Nucleus accumbens (tissue), 56 donors: Measurements from ENCODE around the gene SLC12A4.
"Not testable (repeated sequence)": the region's sequence is repeated elsewhere in the genome, so short reads cannot be mapped to it uniquely, and the experiment has no call there.

Experiments
- DNase-seq, 56 donors: peaks; one replicate each; lab custom pipeline; 2025; lab: John Stamatoyannopoulos, UW

SLC12A4 gene

DNA sequence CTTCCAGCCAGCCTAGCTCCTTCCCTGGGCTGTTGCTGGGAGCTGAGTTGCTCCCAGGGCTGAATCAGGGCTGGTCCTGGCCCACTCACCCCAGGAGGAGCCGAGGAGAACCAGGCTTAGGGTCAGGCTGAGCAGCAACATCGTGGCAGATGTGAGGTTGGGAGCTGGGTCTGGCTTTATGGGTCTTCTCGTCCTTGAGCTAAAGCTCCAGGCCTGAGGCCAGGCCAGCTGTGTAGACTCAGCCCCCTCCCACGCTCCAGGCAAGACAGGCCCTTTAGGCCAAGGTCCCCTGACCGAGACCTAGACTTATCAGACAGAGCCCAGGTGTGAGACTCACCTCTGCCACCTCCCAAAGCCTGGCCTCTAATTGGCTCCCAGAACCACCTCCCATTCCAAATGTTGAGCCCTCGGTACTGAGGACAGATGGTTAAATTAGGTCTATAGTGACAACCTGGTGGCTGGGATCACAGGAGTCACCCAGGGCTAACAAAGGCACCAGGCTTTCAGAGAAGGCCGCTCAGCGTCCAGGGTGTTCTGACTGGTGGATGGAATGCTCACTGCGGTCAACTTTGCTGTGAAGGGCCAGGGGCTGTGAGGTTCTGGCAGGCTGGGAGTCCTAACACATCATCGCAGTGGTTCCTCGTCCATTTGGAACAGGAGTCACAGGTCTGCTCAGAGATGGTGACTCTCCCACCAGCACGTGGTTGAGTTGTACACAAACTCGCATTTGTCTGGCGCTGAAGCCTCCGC is 36.5 kb downstream of the SLC12A4 start, which contains the start of gene CTRL:
CTRL (minus strand) TSS at position 151 of the 750 bp plus-strand sequence; CDS start at position 141, 10 bp downstream.
- no peak for DNase-seq

- DNase-seq = no peak
These were observed 37.7 kb downstream of the SLC12A4 start for GRCh38 chr16:67930678-67931211.

DNA sequence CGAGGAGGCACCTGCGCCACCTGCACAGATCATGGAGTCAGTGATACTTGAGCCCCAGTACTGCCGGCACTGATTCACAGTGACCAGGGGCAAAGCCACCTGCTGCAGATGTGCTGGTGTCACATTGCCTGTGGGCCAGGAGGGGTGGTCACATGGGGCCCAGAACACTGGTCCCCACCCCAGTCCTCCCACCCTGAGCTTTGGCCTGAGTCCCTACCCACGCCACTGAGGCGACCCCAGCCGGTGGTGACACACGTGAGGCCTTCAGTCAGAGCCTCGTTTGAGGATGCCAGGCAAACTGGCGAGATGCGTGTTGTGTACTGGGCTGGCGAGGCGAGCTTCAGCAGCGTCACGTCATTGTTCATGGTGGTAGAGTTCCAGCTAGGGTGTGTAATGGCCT is 38.2 kb downstream of the SLC12A4 start:
- no peak for DNase-seq

DNA sequence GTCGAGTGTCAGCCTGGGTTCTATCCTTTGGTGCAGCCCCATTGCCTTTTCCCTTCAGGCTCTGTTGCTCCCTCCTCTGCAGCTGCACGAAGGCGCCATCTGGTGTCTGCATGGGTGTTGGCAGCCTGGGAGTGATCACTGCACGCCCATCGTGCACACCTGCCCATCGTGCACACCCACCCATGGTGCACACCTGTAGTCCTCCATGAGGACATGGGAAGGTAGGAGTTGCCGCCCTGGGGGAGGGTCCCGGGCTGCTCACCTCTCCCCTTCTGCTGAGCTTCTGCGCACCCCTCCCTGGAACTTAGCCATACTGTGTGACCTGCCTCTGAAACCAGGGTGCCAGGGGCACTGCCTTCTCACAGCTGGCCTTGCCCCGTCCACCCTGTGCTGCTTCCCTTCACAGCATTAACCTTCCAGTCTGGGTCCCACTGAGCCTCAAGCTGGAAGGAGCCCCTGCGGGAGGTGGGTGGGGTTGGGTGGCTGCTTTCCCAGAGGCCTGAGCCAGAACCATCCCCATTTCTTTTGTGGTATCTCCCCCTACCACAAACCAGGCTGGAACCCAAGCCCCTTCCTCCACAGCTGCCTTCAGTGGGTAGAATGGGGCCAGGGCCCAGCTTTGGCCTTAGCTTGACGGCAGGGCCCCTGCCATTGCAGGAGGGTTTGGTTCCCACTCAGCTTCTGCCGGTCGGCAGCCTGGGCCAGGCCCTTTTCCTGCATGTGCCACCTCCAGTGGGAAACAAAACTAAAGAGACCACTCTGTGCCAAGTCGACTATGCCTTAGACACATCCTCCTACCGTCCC is 39.7 kb downstream of the SLC12A4 start:
- DNase-seq = peak in 53 of 56 donors; percentile 14 to 86 (median 57)

DNA sequence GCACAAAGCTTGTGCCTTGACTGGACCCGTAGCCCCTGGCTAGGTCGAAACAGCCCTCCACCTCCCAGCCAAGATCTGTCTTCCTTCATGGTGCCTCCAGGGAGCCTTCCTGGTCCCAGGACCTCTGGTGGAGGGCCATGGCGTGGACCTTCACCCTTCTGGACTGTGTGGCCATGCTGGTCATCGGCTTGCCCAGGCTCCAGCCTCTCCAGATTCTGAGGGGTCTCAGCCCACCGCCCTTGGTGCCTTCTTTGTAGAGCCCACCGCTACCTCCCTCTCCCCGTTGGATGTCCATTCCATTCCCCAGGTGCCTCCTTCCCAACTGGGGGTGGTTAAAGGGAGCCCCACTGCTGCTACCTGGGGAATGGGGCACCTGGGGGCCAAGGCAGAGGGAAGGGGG is 40.3 kb downstream of the SLC12A4 start:
- no peak for DNase-seq

GRCh38 chr16:67927131-67927941 is 41.1 kb downstream of the SLC12A4 start:
- no peak for DNase-seq

DNA sequence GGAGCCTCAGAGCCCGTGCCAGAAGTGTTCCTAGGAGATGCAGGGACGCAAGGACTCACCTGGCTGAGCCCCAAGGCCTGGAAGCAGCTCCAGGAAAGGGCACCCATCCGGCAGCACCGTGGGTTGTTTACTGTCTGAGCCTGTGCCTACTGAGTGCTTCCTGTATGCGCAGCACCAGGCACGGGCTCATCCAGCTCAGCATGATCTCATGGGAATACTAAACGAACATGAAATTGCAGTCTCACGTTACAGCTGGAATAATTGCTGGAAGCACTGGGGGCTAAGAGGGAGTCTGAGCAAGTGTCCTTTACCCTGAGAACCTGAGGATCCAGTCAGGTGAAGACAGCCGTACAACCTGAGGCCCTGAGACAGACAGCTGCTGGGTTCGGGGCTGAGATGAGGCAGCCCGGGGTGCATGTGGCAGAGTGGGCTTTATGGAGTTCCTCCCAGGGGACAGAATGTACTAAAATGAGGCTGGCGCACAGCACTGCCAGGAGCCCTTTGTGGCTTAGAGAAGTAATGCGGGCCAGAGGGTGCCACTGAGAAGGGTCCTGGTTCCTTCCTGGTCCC is 42.2 kb downstream of the SLC12A4 start:
- DNase-seq = peak in 30 of 56 donors; percentile 8 to 56 (median 34)

DNA sequence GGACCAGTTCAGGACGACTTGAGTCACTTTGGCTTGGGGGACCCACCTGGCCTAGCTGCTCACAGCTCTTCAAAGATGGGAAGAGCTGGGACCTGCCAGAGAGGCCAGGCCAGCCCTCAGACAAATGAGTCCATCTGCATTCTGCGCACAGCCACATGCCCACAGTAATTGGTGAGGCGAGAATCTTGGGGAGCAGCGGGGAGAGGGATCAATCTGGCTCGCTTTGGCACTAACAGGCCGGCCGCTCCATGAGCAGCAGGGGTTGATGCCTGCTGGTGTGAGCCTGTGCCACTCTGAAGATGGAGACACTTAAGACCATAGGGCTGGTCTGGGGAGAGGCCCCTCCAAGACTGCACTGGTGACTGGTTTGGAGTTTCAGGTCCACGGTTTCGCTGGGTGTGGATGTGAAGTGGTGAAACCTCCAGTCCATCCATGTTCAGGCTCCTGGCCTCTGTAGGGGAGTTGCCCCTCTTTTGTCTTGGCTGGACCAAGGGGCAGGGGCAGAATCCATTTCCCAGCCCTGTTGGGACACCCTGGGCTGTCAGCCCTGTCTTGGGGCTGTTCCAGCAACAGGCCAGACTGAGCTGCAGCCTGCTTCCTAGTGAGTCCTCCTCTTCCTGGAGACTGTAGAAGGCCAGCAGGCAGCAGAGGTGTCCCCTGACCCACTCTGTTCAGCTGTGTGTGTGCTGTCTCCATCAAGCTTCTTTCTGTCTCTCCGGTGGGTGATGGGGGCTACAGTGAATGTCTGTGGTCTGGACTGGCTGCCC is 44.1 kb downstream of the SLC12A4 start:
- DNase-seq = no peak

DNA sequence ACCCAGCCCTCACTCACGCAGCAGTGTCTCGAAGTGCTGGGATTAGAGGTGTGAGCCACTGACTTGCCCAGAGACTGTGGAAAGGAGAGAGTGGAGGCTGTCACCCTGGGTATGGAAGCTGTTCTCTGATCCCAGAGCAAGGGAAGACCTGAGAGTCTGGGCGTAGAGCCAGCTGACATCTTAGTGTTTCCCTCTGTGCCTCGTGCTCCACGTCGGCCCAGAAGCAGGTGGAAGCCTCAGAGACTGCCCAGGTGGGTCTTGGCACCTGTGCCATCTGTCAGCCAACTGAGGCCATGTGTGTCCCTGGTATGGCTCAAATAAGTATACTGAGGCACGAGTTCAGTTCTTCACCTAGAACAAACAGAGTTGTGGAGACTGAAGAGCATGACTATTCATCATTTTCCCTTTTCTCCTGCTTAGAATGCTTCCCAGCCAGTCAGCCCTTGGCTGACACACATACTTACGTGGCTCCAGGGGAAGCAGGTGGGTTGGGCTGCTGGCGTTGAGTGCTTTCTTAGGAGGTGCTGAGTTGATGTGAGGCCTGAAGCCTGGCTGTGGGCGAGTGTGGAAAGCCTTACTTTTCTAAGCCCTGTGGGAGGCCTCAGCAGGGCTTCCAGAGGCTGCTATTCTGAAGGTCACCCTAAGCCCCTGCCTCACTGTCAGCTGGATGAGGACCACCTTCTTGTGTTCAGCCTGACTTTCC is 44.9 kb downstream of the SLC12A4 start:
- peak in 30 of 56 donors; percentile 12 to 80 (median 36) for DNase-seq

DNA sequence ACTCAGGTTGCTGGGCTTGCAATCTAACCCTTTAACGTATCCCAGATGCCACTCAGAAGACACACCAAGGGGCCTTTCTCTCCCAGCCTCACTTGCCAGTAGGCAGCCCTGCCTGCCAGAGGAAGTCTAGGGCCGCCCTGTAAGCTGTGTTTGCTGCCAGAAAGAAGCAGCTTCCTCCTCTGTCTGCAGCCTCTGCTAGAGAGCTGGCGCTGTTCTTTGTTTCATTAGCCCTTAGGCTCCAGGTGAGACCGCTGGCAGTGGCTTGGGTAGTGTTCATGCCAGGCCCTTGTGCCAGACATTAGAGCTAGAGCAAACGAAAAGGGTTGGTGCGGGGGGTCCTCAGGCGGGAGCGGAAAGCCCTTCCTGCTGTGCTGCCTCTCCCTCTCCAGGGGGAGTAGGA is 45.7 kb downstream of the SLC12A4 start:
- DNase-seq = no peak

DNA sequence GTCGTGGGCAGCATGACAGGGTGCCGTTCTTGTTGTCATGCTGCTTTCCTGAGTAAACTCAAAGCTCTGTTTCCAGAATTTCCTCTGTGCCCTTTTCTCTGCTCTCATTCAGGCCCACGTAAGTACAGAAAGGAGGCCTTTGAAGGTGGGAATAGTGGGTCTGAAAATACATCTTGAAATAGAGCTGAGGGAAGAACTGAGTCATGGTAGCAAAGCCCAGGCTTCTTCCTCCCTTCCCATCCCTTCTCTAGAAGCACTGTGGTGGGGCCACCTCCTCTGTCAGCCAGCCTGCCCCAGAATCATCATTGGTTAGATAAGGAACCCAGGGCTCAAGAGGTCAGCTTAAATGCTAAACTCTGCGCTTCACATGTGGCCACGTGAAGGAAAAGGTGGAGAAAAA is 46.2 kb downstream of the SLC12A4 start:
- DNase-seq = peak in 3 of 56 donors; percentile 22 to 37 (median 34)

DNA sequence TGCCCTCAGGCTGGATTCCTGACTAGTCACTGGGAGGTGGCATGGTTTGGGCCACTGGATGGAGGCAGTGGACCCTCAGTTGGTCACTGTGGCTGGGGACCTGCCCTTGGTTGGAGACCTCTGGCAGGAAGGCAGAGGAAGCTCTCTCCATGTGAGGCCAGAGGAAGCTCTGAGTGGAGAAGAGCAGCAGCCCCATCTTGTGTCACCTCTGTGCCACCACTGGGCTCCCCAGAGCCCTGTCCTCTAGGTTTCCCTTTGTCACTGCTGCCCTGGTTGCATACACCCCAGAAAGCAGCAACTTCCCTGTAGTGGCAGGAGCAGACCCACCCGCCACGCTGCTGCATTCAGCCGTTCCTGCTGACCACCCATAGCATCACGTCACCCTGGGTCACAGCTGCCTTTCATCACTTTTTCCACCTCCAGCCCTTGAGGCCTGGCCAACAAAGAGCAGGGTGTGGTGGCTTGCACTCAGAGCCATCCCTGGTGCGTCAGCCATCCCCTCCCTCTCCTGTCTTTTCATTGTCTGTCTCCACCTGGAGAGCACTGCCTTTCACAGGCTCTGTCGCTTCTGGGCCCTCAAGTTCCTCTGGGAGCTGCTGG is 48.7 kb downstream of the SLC12A4 start:
- no peak for DNase-seq

GRCh38 chr16:67917852-67918236 is 50.6 kb downstream of the SLC12A4 start:
- peak in 28 of 56 donors; percentile 24 to 90 (median 60) for DNase-seq

GRCh38 chr16:67917140-67917851 is 51.1 kb downstream of the SLC12A4 start:
- peak in 48 of 56 donors; percentile 26 to 80 (median 56) for DNase-seq

DNA sequence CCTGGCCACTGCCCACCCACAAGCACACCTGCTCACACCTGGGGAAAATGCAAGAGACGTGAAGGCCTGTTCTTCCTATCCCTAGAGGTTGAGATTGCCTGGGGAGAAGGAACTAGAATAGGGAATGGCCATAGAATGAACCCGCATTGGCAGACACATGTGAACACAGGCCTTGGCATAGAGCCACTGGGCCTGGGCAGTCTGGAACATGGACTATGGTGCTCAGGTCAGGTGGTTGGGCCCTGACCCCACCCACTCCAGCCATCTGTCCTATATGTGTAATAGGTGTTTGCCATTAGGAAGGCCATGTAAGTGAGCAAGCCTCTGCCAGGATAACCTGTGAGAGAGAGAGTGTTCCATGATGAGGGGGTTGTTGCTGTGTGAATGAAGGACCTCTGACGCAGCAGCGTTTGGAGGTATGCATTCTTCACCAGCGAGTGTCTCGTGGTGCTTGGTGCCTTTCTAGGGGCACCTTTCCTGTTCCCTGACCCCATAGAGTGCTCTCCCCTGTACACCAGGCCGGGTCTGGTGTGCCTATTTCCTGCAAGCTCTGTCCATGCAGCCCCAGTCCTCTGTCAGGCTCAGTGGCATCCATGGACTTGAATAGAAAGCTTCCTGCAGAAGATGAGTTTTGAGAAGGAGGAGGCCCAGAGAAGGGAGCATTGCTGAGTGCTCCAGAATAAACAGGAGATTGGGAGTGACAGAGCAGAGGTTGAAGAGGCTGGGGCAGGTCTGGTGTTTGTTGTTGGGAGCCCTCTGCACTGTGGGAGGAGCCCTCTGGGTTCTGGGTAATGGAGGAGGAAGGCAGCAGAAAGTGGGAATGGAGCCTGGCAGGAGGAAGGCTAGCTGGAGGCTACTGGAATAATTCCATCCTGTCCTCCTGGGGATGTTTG is 52.4 kb downstream of the SLC12A4 start:
- DNase-seq = no peak

DNA sequence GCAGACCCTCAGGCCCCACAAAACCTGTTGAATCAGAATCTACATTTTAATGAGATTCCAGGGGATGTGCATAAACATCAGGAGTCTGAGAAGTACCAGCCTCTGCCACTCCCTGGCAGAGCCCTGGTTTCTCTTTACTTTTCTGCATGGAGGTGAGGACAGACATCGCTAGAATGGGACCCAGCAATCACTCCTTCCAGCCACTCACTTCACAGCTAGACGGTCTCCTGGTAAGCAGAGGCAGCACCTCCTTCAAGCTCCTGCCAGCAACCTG is 53.0 kb downstream of the SLC12A4 start:
- not testable (repeated sequence) for DNase-seq
